ENCODE data around the gene LCN10.
"Not testable (repeated sequence)": the region's sequence is repeated elsewhere in the genome, so short reads cannot be mapped to it uniquely, and the experiment has no call there.

The LCN10 gene

GRCh38 chr9:136742591-136743391 lies at the start of gene LCN10:
LCN10 (minus strand) TSS chr9:136742940; CDS start chr9:136742903, 37 bp downstream.
- DNase-seq (ENCODE audit: low read depth in 2 of 2), result no peak

GRCh38 chr9:136791516-136792276 lies 49.0 kb upstream of the LCN10 start:
- DNase-seq (ENCODE audit: low read depth in 2 of 2), result no peak

DNA sequence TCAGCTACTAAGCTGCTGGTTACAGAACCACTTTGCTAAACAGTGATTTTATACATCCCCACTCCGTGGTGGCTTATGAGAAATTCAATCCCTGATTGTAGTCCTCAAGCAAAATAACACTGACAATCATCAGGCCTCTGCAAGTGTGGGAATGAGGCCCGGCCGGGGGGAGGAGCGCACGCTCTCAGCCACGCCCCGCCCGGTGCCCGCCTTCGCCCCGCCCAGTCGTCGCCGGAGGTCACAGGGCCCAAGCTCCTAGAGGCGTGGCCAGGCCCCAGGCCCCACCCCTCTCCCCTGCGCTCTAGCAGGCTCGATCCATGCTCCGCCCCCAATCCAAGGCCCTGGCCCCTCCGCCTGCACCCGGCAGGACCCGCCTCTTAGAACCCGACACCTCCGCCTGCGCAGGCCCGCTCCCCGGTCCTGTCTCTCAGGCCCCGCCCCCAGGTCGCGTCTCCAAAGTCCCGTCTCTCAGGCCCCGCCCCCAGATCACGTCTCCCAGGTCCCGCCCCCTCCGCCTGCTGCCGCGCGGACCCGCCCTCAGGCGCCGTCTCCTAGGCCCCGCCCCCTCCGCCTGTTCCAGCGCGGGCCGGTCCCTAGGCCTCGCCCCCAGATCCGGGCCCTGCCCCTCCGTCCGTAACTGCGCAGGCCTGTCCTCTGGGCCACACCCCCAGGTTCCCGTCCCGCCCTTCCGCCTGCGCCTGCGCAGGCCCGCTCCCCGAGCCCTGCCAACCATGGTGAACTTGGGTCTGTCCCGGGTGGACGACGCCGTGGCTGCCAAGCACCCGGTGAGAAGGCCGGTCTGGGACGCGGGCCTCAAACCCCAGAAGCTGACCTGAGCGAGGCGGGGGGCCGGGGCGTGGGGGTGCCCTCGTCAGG lies 48.1 kb upstream of the LCN10 start, which contains the start of gene TMEM141:
TMEM141 (plus strand) TSS at position 705 of the 876 bp plus-strand sequence; CDS start at position 732, 27 bp downstream.
- peak; percentile 98 for DNase-seq (ENCODE audit: low read depth in 2 of 2)

DNA sequence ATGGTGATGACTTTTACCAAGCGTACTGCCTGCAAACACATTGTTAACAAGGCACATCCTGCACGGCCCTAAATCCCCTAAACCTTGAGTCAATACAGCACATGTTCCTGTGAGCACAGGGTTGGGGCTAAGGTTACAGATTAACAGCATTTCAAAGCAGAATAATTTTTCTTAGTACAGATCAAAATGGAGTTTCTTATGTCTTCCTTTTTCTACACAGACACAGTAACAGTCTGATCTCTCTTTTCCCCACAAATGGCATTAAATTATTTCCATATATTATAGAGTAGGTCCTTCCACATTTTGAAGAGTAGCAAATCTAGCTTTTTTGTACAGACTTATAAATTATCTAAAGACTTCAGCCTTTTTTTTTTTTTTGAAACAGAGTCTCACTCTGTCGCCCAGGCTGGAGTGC lies 46.8 kb upstream of the LCN10 start:
- DNase-seq (ENCODE audit: low read depth in 2 of 2), result no peak

DNA sequence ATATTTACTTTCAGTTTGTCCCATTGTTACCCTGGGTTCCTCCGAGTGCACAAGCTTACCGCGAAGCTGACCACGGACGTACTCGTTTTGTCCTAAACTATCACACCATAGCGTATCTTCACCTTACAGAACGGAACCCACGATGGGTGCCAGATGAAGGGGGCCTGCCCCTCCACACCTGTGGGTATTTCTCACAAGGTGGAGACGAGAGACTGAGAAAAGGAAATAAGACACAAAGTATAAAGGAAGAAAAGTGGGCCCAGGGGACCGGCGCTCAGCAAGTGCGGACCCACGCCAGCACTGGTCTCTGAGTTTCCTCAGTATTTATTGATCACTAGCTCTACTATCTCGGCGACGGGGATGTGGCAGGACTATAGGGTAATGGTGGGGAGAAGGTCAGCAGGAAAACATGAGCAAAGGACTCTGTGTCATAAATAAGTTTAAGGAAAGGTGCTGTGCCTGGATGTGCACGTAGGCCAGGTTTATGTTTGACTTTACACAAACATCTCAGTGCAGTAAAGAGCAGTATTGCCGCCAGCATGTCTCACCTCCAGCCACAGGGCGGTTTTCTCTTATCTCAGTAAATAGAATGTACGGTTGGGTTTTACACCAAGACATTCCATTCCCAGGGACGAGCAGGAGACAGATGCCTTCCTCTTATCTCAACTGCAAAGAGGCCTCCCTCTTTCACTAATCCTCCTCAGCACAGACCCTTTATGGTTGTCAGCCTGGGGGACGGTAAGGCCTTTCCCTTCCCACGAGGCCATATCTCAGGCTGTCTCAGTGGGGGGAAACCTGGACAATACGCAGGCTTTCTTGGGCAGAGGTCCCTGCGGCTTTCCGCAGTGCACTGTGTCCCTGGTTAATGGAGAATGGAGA lies 46.1 kb upstream of the LCN10 start:
- not testable (repeated sequence) for DNase-seq (ENCODE audit: low read depth in 2 of 2)

DNA sequence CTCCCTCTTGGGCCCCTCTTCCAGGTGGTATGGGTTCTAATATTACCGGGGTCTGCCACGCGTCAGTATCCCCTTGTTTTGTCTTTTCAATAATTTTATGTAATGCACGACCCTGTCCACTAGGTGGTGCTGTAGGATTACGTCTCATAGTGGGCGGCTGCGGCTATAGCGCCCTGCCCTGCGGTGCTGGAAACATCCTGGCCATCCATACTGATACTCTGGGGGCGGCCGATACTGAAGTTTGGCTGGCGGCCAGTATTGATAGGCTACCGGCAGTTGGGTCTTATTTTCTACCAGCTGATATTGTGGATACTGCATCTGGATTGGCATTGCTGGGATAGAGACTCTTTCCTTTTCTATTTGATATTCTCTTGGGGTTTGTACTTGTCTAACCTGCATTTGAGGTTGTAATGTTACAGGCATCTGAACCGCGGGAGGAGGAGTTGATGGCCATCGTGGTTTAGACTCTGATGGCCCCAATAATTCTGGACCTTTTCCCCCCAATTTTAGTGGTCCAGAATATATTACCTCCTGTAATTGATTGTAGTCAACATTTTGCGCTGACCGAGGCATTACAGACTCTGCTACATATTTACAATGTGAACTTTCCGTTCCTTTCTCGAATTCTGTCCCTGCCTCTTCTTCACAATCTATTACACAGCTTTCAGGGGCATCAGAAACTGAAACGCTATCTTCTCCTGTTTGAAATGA lies 45.1 kb upstream of the LCN10 start:
- DNase-seq (ENCODE audit: low read depth in 2 of 2), result no peak

- DNase-seq (ENCODE audit: low read depth in 2 of 2), result not testable (repeated sequence)
Measured at GRCh38 chr9:136786983-136787382, 44.2 kb upstream of the LCN10 start.

DNA sequence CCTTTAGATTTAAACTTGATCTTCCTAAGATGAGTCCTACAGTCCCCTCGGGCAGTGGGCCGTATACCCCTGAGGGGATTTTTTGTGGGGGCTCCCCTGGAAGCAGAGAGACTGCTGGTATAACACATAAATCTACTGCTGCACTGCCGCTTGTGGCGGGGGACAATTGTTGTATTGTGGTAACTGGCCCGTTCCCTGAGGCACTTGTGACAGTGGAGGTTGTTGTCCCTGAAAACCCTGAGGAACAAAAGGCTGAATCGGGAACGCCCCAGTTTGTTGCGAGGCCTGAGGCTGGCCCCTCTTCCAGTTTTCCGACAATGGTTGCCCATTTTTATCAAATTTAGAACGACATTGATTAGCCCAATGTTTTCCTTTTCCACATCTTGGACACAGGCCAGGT lies 43.7 kb upstream of the LCN10 start:
- no peak for DNase-seq (ENCODE audit: low read depth in 2 of 2)

DNA sequence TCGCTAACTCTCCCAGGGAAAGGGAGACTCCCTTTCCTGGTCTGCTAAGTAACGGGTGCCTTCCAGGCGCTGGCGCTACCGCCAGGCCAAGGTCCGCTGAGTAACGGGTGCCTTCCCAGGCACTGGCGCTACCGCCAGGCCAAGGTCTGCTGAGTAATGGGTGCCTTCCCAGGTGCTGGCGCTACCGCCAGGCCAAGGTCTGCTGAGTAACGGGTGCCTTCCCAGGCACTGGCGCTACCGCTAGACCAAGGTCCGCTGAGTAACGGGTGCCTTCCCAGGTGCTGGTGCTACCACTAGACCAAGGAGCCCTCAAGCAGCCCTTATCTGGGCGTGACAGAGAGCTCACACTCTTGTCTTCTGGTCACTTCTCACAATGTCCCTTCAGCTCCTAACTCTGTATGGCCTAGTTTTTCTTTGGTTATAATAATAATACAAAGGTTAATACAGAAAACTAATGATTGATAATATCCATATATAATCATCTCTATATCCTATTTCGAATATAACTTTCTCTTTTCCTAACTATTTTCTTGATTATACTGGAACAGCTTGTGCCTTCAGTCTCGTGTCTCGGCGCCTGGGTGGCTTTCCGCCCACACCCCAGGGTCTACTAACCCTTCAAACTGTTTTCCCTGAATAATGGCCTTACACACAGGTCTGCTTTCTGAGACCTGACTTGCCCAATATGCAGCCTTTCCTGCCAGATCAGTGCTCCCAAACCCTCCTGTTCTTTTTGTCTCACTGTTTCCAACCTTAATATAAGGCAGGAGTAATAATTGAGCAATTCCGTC lies 43.0 kb upstream of the LCN10 start:
- not testable (repeated sequence) for DNase-seq (ENCODE audit: low read depth in 2 of 2)

- no peak for DNase-seq (ENCODE audit: low read depth in 2 of 2)
Measured at GRCh38 chr9:136784997-136785361, 42.2 kb upstream of the LCN10 start.

DNA sequence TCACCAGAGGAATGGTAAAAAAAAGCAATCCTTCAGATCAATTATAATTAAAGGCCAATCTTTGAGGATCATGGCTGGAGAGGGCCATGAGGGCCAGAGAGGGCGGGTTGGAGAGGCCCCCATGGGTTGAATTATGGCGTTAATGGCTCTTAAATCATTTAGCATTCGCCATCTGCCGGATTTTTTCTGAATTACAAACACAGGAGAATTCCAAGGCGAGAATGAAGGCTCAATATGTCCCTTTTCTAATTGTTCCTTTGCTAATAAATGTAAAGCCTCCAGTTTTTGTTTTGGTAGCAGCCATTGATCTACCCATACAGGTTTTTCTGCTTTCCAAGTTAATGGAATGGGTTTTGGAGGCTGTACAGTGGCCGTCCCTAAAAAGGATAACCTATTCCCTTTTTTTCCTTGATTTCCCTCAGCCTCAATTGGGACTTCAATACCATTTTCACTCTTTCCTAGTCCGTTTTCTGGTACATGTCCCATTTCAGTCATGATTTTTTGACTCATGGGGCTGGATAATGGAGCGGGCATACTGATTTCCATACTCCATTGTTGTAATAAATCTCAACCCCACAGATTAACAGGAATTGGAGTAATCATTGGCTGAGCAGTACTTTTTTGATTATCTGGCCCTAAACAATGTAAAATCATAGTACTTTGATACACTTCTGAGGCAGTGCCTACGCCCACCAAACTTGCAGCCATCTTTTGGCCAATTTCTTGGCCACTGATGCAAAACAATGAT lies 41.7 kb upstream of the LCN10 start:
- DNase-seq (ENCODE audit: low read depth in 2 of 2), result no peak

- DNase-seq (ENCODE audit: low read depth in 2 of 2), result no peak
Measured at GRCh38 chr9:136782452-136782851, 39.7 kb upstream of the LCN10 start.

DNA sequence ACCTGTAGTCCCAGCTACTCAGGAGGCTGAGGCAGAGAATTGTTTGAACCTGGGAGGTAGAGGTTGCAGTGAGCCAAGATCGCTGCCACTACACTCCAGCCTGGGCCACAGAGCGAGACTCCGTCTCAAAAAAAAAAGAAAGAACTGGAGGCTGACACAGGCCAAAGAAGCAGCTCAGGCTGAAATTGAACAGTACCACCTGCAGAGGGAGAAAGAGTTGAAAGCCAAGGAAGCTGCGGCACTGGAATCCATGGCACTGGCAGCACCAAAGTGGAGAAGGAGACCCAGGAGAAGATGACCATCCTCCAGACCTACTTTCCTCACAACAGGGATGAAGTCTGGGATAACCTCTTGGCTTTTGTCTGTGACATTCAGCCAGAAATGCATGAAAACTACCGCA lies 37.1 kb upstream of the LCN10 start:
- no peak for DNase-seq (ENCODE audit: low read depth in 2 of 2)

- DNase-seq (ENCODE audit: low read depth in 2 of 2), result no peak
Measured at GRCh38 chr9:136777359-136777758, 34.6 kb upstream of the LCN10 start.

GRCh38 chr9:136776947-136777346 lies 34.2 kb upstream of the LCN10 start:
- no peak for DNase-seq (ENCODE audit: low read depth in 2 of 2)

GRCh38 chr9:136775191-136775590 lies 32.5 kb upstream of the LCN10 start:
- no peak for DNase-seq (ENCODE audit: low read depth in 2 of 2)

DNA sequence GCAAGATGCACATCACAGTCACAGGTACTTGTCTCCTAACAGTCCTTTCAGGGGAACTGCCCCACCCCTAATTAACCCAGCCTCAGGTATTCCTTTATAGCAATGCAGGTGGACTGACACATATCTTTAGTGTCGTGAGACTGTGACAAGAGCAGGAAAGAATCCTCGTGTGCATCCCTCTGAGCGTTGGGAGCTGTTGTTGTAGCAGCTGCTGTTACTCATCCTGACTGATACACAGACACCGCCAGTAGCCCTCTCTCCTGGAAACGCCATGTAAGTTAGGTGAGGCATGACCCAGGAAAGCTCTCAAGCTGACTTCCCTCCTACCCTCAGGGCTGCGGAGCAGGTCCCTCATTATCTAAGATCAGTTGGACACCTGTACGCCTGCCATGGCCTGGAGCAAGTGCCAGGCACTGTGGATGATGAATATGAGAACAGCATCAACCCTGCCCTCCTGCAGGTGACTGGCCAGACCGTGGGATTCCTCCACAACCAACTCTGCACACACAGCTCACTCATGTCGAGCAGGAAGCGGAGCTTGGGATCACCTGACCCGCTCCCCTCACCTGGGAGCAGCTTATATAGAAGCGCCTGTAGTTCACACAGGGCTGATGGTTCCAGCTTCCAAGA lies 31.8 kb upstream of the LCN10 start:
- no peak for DNase-seq (ENCODE audit: low read depth in 2 of 2)

DNA sequence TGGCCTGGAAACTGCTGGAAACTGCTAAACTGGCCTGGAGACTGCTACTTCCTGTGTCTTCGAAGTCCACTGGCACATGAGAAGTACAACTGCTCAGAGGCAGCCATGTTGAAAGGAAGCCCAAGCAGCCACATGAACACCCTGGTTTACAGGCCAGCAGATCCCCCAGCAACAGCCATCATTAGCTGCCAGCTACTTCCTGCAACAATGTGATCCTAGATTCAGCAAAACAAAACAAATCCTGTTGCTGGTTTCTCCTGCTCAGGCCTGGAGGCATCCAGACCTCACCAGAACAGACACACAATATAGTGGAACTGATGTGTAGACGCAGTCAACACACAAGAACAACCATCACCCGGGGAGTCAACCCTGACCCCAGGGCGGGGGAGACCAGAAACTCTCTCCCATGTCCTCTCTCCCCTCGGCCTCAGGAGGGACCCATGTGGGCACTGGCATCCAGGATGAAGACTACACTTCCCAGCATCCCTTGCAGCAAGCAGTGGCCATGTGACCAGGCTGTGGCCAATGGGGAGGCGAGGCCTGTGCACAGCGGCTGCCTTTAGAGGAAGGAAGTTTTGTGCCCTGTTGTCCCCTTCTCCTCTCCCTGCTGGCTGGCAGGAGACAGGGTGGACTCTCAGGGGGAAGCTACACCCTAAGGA lies 30.8 kb upstream of the LCN10 start:
- no peak for DNase-seq (ENCODE audit: low read depth in 2 of 2)
